OCI-M1 (cell line): ENCODE measurements around the gene LRRC4.

Experiments used
- DNase-seq: peaks from one replicate; lab custom pipeline; 2025; lab: John Stamatoyannopoulos, UW

LRRC4 gene

DNA sequence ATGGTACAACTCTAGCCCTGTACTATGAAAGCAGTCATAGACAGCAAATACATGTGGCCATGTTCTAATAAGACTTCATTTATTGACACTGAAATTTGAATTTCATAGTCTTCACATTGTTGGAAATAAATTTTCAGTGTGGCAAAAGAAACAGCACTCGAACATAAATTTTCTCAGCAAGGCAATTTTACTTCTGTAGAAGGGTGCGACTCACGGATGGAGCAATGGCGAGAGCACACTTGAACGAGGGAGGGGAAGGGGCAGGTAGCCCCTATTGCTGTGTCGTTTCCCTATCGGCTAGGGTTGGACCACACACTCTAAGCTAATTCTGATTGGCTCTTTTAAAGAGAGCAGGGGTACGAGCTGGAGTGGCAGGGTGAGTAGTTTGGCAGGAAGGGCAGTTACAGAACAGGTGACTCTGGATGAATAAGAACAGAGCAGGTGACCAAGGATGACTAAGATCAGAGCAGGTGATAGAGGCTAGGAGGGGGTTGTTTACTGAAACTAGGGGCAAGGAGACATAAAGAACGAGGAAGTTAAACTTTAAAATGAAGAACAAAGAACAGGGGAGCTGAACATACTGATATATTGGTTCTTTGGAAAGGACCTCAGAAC is 52.0 kb downstream of the LRRC4 start:
- no peak for DNase-seq

DNA sequence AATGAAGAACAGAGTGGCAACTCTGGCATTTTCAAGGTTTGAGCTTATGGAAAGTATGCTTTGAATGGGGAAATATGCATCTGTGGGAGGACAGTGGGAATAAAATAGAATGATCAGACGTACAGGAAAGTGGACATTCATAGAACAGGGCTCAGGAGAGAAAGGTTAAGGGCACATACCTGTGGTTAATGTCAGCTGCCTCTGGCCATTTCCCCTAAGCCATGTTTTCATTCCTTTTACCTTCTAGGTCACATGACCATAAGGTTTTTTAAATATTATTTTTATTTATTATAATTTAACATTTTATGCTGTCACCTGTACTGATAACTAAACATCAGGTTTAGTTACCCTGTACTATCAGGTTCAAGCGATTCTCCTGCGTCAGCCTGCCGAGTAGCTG is 52.8 kb downstream of the LRRC4 start:
- no peak for DNase-seq
